Measurements from ENCODE around the gene NMRAL1.

NMRAL1 gene

DNA sequence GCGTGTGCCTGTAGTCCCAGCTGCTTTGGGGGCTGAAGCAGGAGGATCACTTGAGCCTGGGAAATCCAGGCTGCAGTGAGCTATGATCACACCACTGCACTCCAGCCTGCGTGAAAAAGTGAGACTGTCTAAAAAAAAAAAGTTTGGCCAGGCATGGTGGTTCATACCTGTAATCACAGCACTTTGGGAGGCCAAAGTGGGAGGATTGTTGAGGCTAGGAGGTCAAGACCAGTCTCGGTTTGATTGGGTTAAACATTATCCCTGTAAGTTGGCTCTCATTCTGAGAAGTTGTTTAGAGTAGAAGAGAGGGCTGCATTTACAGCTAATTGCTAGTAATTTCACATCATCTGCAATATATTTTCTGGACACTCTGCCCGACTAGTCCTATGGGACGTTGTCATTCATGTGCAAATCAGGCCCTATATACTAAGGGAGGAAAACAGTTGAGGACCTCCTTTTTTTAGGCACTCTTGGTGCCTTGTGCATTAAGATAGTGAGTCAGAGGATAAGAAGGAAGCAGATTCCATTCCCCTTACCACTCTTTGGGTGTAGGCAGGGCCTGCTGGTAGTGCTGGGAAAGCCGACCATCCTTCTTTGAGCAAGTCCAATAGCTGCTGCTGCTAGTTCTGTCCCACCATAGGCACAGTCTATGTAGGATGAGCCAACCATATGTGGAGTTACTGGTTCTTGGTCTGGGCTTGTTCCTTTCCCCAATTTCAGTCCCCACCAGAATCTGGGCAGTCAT, 20.5 kb upstream of the NMRAL1 start:
- TF ChIP-seq, protein P1, sequence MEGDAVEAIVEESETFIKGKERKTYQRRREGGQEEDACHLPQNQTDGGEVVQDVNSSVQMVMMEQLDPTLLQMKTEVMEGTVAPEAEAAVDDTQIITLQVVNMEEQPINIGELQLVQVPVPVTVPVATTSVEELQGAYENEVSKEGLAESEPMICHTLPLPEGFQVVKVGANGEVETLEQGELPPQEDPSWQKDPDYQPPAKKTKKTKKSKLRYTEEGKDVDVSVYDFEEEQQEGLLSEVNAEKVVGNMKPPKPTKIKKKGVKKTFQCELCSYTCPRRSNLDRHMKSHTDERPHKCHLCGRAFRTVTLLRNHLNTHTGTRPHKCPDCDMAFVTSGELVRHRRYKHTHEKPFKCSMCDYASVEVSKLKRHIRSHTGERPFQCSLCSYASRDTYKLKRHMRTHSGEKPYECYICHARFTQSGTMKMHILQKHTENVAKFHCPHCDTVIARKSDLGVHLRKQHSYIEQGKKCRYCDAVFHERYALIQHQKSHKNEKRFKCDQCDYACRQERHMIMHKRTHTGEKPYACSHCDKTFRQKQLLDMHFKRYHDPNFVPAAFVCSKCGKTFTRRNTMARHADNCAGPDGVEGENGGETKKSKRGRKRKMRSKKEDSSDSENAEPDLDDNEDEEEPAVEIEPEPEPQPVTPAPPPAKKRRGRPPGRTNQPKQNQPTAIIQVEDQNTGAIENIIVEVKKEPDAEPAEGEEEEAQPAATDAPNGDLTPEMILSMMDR (conservative IDR thresholded peaks at IDR 0.05; ENCODE audit: low read depth, low read length), result no peak
- DNase-seq (ENCODE audit: low read depth), result no peak
- H3K4me3 ChIP-seq (ENCODE audit: low read length), result no peak overlapping the region

DNA sequence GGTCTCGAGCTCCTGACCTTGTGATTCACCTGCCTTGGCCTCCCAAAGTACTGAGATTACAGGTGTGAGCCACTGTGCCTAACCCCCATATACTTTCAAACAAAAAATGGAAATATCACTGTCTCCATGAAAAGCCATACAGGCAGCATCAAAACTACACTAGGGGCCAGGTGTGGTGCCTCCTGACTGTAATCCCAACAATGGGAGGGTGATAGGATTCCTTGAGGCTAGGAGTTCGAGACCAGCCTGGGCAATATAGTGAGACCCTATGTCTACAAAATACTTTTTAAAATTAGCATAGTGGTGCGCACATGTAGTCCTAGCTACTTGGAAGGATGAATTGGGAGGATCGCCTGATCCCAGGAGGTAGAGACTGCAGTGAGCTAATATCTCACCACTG, 17.5 kb upstream of the NMRAL1 start:
- TF ChIP-seq, protein P1 (conservative IDR thresholded peaks at IDR 0.05; ENCODE audit: low read depth, low read length), result no peak
- no peak overlapping the region for H3K4me3 ChIP-seq (ENCODE audit: low read length)
- DNase-seq (ENCODE audit: low read depth), result no peak

DNA sequence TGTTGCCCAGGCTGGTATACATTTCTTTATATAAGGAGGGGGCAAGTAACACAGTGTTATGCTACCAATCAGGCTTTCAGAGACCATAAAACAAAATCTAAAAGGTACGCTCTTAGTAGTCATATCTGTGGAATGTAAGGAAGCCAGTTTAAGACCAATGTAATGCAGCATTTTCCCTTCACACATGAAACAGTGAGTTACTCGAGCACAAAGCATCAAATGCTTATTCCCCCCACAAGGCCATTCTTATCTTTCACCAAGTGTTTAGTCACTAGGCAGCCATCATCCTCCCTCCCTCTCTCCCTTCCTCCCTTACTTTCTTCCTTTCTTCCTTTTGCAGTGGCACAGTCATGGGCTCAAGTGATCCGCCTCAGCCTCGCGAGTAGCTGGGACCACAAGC, 14.6 kb upstream of the NMRAL1 start:
- no peak for DNase-seq (ENCODE audit: low read depth)
- no peak overlapping the region for H3K4me3 ChIP-seq (ENCODE audit: low read length)
- TF ChIP-seq, protein P1 (conservative IDR thresholded peaks at IDR 0.05; ENCODE audit: low read depth, low read length), result no peak

DNA sequence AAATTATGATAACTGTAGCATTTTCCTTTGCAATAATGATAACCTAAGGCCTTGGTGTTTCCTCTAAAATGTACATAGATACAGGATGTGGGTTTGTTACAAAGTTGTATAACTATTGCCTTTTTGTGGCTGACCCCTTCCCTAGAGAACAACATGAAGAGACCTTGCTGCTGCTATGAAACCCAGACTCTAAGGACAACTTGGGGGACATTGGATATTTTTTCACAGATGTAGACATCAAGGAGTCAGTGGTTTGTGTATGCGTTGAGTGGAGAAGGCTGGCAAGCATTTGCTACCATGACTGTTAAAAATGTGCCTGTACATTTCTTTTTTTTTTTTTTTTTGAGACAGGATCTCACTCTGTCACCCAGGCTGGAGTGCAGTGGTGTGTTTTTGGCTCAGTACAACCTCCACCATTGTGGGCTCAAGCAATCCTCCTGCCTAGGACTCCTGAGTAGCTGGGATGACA, 14.1 kb upstream of the NMRAL1 start:
- no peak overlapping the region for H3K4me3 ChIP-seq (ENCODE audit: low read length)
- TF ChIP-seq, protein P1 (conservative IDR thresholded peaks at IDR 0.05; ENCODE audit: low read depth, low read length), result no peak
- DNase-seq (ENCODE audit: low read depth), result no peak

DNA sequence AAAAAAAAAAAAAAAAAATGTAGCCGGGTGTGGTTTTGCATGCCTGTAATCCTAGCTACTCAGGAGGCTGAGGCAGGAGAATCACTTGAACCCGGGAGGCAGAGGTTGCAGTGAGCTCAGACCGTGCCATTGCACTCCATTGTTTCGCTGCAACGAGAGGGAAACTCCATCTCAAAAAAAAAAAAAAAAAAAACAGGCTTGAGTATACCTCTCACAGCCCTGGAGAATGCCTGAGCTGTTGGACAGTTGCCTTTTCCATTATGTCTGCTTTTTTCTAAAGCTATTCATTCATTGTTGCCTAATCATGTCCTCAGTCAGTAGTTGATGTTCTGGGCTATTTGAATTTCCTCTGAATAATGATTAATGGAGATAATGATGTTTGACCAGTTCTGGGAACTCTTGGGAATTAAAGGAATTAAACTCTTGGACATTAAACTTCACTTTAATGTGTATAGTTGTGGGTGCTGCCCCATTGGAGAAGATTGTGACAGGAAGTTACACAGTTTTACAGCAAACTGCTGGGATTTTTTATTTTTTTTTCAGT, 13.6 kb upstream of the NMRAL1 start:
- no peak for DNase-seq (ENCODE audit: low read depth)
- H3K4me3 ChIP-seq (ENCODE audit: low read length), result no peak overlapping the region
- TF ChIP-seq, protein P1 (conservative IDR thresholded peaks at IDR 0.05; ENCODE audit: low read depth, low read length), result no peak

DNA sequence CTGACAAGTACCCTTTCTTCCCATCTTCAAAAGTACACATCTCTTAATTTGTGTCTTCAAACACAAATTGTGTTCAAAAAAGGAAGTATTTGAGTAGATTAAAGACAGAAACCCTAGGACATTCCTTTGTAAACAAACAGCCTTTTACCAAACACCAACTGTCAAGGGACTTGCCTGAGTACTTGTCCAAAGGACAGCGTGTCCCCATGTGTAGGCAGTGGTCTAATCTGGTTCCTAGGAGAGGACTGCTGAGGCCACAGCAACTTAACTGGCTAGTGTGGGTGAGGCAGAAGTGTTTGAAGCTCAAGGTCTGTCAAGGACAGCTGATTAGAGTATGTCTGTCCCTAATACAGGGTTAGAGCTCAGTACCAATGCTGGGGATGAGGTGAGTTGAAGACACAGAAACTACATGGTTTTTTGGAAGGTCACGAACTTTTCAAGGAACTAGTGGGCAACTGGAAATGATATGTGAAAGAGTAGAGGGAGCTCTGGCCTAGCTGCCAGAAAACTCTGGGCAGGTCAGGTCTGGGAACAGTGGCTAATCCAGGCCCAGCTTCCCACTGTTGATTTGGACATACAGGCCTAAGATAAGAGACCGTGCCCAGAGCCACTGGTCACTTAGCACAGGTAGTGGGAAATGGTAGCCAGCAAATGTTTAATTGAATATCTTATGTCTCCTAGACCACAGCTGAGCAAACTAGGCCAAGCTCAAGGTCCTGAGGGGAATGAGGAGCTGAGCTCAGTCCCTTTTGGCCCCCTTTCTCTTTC, 11.9 kb upstream of the NMRAL1 start:
- no peak for DNase-seq (ENCODE audit: low read depth)
- H3K4me3 ChIP-seq (ENCODE audit: low read length), result no peak overlapping the region
- TF ChIP-seq, protein P1 (conservative IDR thresholded peaks at IDR 0.05; ENCODE audit: low read depth, low read length), result no peak
